K562 (cell line): ENCODE measurements around the gene TPK1. TPM values are rescaled to one million over a fixed set of nuclear protein-coding genes. Genes with fewer than 3 reads are reported as not detected.

Experiments
- ATAC-seq: fragments of 200-7000 bp; cut with Tn5 transposase; 3 replicates; pipeline ENCODE4 v1.9.1; 2020; ENCODE audit warnings: moderate library complexity
- BruUV-seq: library from RNA; stranded (reverse); fragments of 400-500 nt; replicated peaks from 2 replicates; lab custom pipeline; 2021; lab: Mats Ljungman, UMichigan
- CTCF ChIA-PET: fragments of 300-600 bp; formaldehyde crosslinking; extraction: SDS; loops from one replicate; lab custom pipeline; 2021; ENCODE audit warnings: low intra/inter-chr PET ratio; lab: Yijun Ruan, JAX
- POLR2A ChIA-PET: fragments of 300-600, 350-650 bp; sonication (Branson Sonifier 250); formaldehyde crosslinking; extraction: SDS; loops from one replicate; lab custom pipeline; 2021; ENCODE audit warnings: antibody characterized with exemption, inconsistent platforms; lab: Yijun Ruan, JAX
- DNase-seq, 4 experiments: peaks; one replicate each; pipeline versions ENCODE4 v3.0.0 to v3.0.0-alpha.2; 2011 to 2018; ENCODE audit warnings: low spot score in 3 of 4, mixed read lengths in 3 of 4; ENCODE audit errors: extremely low read depth in 1 of 4
- FAIRE-seq: peaks from 2 replicates; lab custom pipeline; 2011; peaks lifted over from hg19 to GRCh38; lab: Jason Lieb, UNC
- H2AFZ ChIP-seq: 2 replicates; pipeline ENCODE4 v1.6.0; 2011; ENCODE audit warnings: low read depth, low read length, control low read depth, inconsistent platforms
- H3K27ac ChIP-seq: fragments of 200-600 bp; 3 replicates; pipeline ENCODE4 v1.8.0; 2011; ENCODE audit warnings: low read depth, mild to moderate bottlenecking, control low read depth, inconsistent platforms, low read length, moderate library complexity, mixed read lengths; ENCODE audit errors: extremely low read depth
- H3K27me3 ChIP-seq, 2 experiments: fragments of 300-600 bp in 1 of 2; 2 replicates in 1 of 2; 3 replicates in 1 of 2; pipeline versions ENCODE4 v1.6.0 to v1.8.0; 2011; ENCODE audit warnings: inconsistent platforms in 2 of 2, low read length in 2 of 2, mild to moderate bottlenecking in 1 of 2, mixed read lengths in 1 of 2, moderate library complexity in 1 of 2; ENCODE audit not compliant: control insufficient read depth in 2 of 2, insufficient read depth in 2 of 2
- H3K36me3 ChIP-seq: fragments of 300-600 bp; 3 replicates; pipeline ENCODE4 v1.8.0; 2011; ENCODE audit warnings: mild to moderate bottlenecking, low read length, inconsistent platforms; ENCODE audit not compliant: control insufficient read depth, insufficient read depth
- H3K4me1 ChIP-seq, 2 experiments: fragments of 200-600 bp in 1 of 2; replicated peaks in 1 of 2; 2 replicates in 1 of 2; 3 replicates in 1 of 2; pipeline versions ENCODE4 v1.5.1 to v1.8.0; 2011; ENCODE audit warnings: inconsistent platforms in 2 of 2, low read length in 2 of 2, mild to moderate bottlenecking in 1 of 2, mixed read lengths in 1 of 2, moderate library complexity in 1 of 2; ENCODE audit not compliant: control insufficient read depth in 2 of 2, insufficient read depth in 2 of 2
- H3K4me2 ChIP-seq: 2 replicates; pipeline ENCODE4 v1.6.1; 2011; ENCODE audit warnings: low read length, control low read depth, inconsistent platforms, mixed read lengths; ENCODE audit not compliant: insufficient read depth
- H3K4me3 ChIP-seq: fragments of 200-600 bp; sonication (generic), shearing (Covaris generic); 2 replicates; pipeline ENCODE4 v1.5.1; 2016; ENCODE audit warnings: control low read depth, inconsistent platforms
- H3K79me2 ChIP-seq: fragments of 200-600 bp; 3 replicates; pipeline ENCODE4 v1.8.0; 2011; ENCODE audit warnings: low read length, inconsistent platforms; ENCODE audit not compliant: control insufficient read depth, insufficient read depth
- H3K9ac ChIP-seq, 2 experiments: 2 replicates each; pipeline versions ENCODE4 v1.6.0 to v1.6.1; 2011; ENCODE audit warnings: low read depth in 2 of 2, low read length in 2 of 2, control low read depth in 1 of 2, inconsistent platforms in 1 of 2, mild to moderate bottlenecking in 1 of 2, mixed read lengths in 1 of 2; ENCODE audit not compliant: insufficient read depth in 1 of 2
- H3K9me1 ChIP-seq: one replicate; pipeline ENCODE4 v1.6.0; 2011; ENCODE audit warnings: inconsistent platforms, mild to moderate bottlenecking, low read length, moderate library complexity; ENCODE audit not compliant: control insufficient read depth, insufficient read depth
- H3K9me3 ChIP-seq: replicated peaks from 2 replicates; pipeline ENCODE4 v1.5.1; 2011; ENCODE audit warnings: low read depth, low read length, inconsistent platforms; ENCODE audit not compliant: control insufficient read depth, insufficient read depth
- H4K20me1 ChIP-seq: replicated peaks from 2 replicates; pipeline ENCODE4 v1.6.1; 2011; ENCODE audit warnings: low read length, inconsistent platforms, mixed read lengths; ENCODE audit not compliant: control insufficient read depth, insufficient read depth
- BRD9 ChIP-seq: fragments of 450-650 bp; IDR thresholded peaks from 2 replicates; pipeline ENCODE4 v1.6.1; 2018; ENCODE audit warnings: low read depth; ENCODE audit not compliant: partially characterized antibody
- ESRRB ChIP-seq: fragments of 250-450 bp; sonication (Bioruptor Pico); IDR thresholded peaks from 2 replicates; pipeline ENCODE4 v1.5.0; 2020; ENCODE audit warnings: mild to moderate bottlenecking, moderate library complexity, borderline replicate concordance
- FOS ChIP-seq: IDR thresholded peaks from 3 replicates; pipeline ENCODE4 v1.6.1; 2011; ENCODE audit not compliant: insufficient read length; ENCODE audit errors: extremely low read depth
- GTF2F1 ChIP-seq: IDR thresholded peaks from 2 replicates; pipeline ENCODE4 v1.6.1; 2011; ENCODE audit warnings: low read depth, low read length, improper control_type of control experiment
- HDGF ChIP-seq: fragments of 450-650 bp; IDR thresholded peaks from 2 replicates; pipeline ENCODE4 v1.6.1; 2016
- PHF21A ChIP-seq: fragments of 450-650 bp; IDR thresholded peaks from 2 replicates; pipeline ENCODE4 v1.6.1; 2017; ENCODE audit warnings: low read depth, borderline replicate concordance
- RFX5 ChIP-seq: IDR thresholded peaks from 2 replicates; pipeline ENCODE4 v1.6.1; 2011; ENCODE audit warnings: low read depth, mild to moderate bottlenecking, improper control_type of control experiment, low read length
- SAP30 ChIP-seq: fragments of 200-600 bp; sonication (generic); IDR thresholded peaks from 2 replicates; pipeline ENCODE4 v1.6.1; 2012; ENCODE audit warnings: borderline replicate concordance, low read depth, mild to moderate bottlenecking, moderate library complexity, low read length, control low read depth, inconsistent platforms; ENCODE audit not compliant: insufficient read depth, poor library complexity, severe bottlenecking
- SRSF3 ChIP-seq: fragments of 200-400 bp; formaldehyde crosslinking; IDR thresholded peaks from 2 replicates; pipeline ENCODE4 v1.6.1; 2016; ENCODE audit warnings: mild to moderate bottlenecking, low read length, moderate library complexity; ENCODE audit not compliant: insufficient read depth
- THRB ChIP-seq: fragments of 450-650 bp; formaldehyde crosslinking; conservative IDR thresholded peaks from 2 replicates; pipeline ENCODE4 v1.4.0; 2022; ENCODE audit warnings: mild to moderate bottlenecking, missing genetic modification characterization
- XRCC3 ChIP-seq: fragments of 450-650 bp; IDR thresholded peaks from 2 replicates; pipeline ENCODE4 v1.6.1; 2017; ENCODE audit warnings: mild to moderate bottlenecking, moderate library complexity
- ZBTB40 ChIP-seq, 2 experiments: fragments of 450-650 bp in 1 of 2; sonication (generic) in 1 of 2; formaldehyde crosslinking in 1 of 2; IDR thresholded peaks; 2 replicates each; pipeline versions ENCODE4 v1.7.1 to v1.9.0; 2016 to 2022; ENCODE audit warnings: inconsistent platforms in 1 of 2, mild to moderate bottlenecking in 1 of 2, missing genetic modification reagents in 1 of 2
- ZNF354B ChIP-seq: fragments of 250-450 bp; sonication (Bioruptor Pico); IDR thresholded peaks from 2 replicates; pipeline ENCODE4 v1.4.0; 2020
- ZNF436 ChIP-seq: fragments of 250-450, 450-650 bp; sonication (Bioruptor Pico); formaldehyde crosslinking; IDR thresholded peaks from 2 replicates; pipeline ENCODE4 v1.7.0; 2020; ENCODE audit warnings: mild to moderate bottlenecking
- WGBS: fragments of 100-300 bp; shearing (Covaris generic); methylation state at CpG from one replicate; pipeline ENCODE4 v1.1.6; 2016; ENCODE audit warnings: low coverage, mixed read lengths; ENCODE audit not compliant: insufficient coverage; ENCODE audit errors: missing lambda C conversion rate; 5-methylcytosine and 5-hydroxymethylcytosine counted together
- in situ Hi-C: fragments of 300-500 bp; cut with MboI; formaldehyde crosslinking; loops from 4 replicates; pipeline ENCODE4 v1.15.0; 2018; ENCODE audit warnings: inconsistent platforms, mixed read lengths
- intact Hi-C: fragments of 100-400 bp; cut with micrococcal nuclease; formaldehyde crosslinking; loops from 2 replicates; pipeline ENCODE4 v1.14.2; 2022
- polyA plus RNA-seq, 8 experiments: library from polyadenylated mRNA; depleted of rRNA in 4 of 8; stranded (reverse) in 5 of 8; unstranded in 3 of 8; fragments of >200 nt; fragmentation: Nextera tagmentation in 2 of 8; fragmentation: Illumina TruSeq in 1 of 8; extraction: Ambion mirVana in 2 of 8; extraction: Trizol in 1 of 8; gene quantifications; 2 replicates each; pipeline versions ENCODE4 v1.2.1 to v1.2.3, GENCODE V29; 2011 to 2014; ENCODE audit warnings: inconsistent platforms in 1 of 8, missing spikeins in 1 of 8
- total RNA-seq, 7 experiments: library from RNA; depleted of rRNA in 6 of 7; stranded (reverse); fragments of >200 nt in 6 of 7; fragmentation: Illumina TruSeq in 2 of 7; extraction: Trizol in 2 of 7; gene quantifications; 2 replicates each; pipeline versions ENCODE4 v1.2.1 to v1.2.3, GENCODE V29; 2011 to 2021; ENCODE audit warnings: low replicate concordance in 1 of 7

TPK1 gene
- total and polyA plus RNA-seq, 9 of the 15 experiments (the other 6 are each of a cell fraction or from before 2014, with no cell fraction given): 5.1 to 16.2 (median 9.2) TPM

- ChIA-PET POLR2A (interaction anchor here (0.6 kb wide), 1 partner anchor 105 kb away, joined by 5 read pairs; no protein-coding TSS in a partner anchor), CTCF (no interaction called here)
- Histone ChIP-seq H3K4me1 (no peaks in the 10 kb centered on the region), H3K27me3 (no peaks in the 10 kb centered on the region), H3K9ac (no peak overlapping the region), H2AFZ (no peak overlapping the region), H3K9me1 (no peaks in the 10 kb centered on the region), H3K36me3 (no peaks in the 10 kb centered on the region), H3K4me2 (no peak overlapping the region), H3K4me3 (no peak overlapping the region), H3K79me2 (no peaks in the 10 kb centered on the region), H4K20me1 (no peaks in the 10 kb centered on the region), H3K9me3 (no peaks in the 10 kb centered on the region; the same call in 1 of the 2 replicates), H3K27ac (no peak overlapping the region)
- BruUV-seq: no TSS peak
- FAIRE-seq: no peak
- intact Hi-C loops (no loop called here), in situ Hi-C loops (no loop called here)
- ATAC-seq: no peak
- DNase-seq: no peak
- 3% methylated on average over 4 of the region's 4 CpGs for WGBS
- TF ChIP-seq RFX5: no peak
- TF ChIP-seq HDGF: no peak
- TF ChIP-seq SAP30: no peak
- TF ChIP-seq ESRRB (CRISPR knock-in tag): no peak
- no peak for TF ChIP-seq XRCC3
- no peak for TF ChIP-seq GTF2F1
- TF ChIP-seq PHF21A: no peak
- no peak for TF ChIP-seq ZNF354B (CRISPR knock-in tag)
- no peak for TF ChIP-seq FOS
- TF ChIP-seq THRB (CRISPR knock-in tag): no peak
- no peak for TF ChIP-seq SRSF3
- TF ChIP-seq ZBTB40 (IDR thresholded peaks at IDR 0.05): no peak
- no peak for TF ChIP-seq ZBTB40 (CRISPR knock-in tag; IDR thresholded peaks at IDR 0.05)
- TF ChIP-seq ZNF436 (CRISPR knock-in tag): no peak
- no peak for TF ChIP-seq BRD9
Observed at GRCh38 chr7:144565586-144565985, 270.3 kb downstream of the TPK1 start.
